ENCODE results near the gene KIAA0825.
A peak's percentile ranks its signal among the peaks of the same experiment; 100 is the strongest.

KIAA0825 gene

GRCh38 chr5:94433397-94434163, 184.8 kb downstream of the KIAA0825 start:
- TF ChIP-seq, protein P1, sequence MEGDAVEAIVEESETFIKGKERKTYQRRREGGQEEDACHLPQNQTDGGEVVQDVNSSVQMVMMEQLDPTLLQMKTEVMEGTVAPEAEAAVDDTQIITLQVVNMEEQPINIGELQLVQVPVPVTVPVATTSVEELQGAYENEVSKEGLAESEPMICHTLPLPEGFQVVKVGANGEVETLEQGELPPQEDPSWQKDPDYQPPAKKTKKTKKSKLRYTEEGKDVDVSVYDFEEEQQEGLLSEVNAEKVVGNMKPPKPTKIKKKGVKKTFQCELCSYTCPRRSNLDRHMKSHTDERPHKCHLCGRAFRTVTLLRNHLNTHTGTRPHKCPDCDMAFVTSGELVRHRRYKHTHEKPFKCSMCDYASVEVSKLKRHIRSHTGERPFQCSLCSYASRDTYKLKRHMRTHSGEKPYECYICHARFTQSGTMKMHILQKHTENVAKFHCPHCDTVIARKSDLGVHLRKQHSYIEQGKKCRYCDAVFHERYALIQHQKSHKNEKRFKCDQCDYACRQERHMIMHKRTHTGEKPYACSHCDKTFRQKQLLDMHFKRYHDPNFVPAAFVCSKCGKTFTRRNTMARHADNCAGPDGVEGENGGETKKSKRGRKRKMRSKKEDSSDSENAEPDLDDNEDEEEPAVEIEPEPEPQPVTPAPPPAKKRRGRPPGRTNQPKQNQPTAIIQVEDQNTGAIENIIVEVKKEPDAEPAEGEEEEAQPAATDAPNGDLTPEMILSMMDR (IDR thresholded peaks at IDR 0.05; ENCODE audit: low read depth, low read length) = no peak
- in situ Hi-C loops (cut with HindIII; ENCODE audit: low sequenced_read_pairs) = no loop called here
- peak; percentile 71 for DNase-seq (ENCODE audit: low read depth, low spot score)
- H3K4me3 ChIP-seq (ENCODE audit: low read depth, low read length) = no peak overlapping the region

DNA sequence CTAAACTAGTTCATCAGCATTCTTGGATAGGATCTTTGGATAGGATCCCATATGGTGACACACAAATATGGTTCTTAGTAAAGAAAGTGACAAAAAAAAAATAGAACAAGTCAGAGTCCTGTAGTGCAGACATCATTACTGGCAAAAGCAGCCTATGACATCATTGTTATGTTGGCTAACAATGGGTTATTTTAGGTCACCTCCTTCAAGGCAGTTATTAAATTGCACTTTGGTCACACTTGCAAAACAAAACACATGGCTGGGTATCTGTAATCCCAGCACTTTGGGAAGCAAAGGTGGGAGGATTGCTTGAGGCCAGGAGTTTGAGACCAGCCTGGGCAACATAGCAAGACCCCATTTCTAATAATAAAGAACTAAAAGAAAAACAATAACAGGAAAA, 185.9 kb downstream of the KIAA0825 start:
- in situ Hi-C loops (cut with HindIII; ENCODE audit: low sequenced_read_pairs) = no loop called here
- peak; percentile 65 for DNase-seq (ENCODE audit: low read depth, low spot score)

DNA sequence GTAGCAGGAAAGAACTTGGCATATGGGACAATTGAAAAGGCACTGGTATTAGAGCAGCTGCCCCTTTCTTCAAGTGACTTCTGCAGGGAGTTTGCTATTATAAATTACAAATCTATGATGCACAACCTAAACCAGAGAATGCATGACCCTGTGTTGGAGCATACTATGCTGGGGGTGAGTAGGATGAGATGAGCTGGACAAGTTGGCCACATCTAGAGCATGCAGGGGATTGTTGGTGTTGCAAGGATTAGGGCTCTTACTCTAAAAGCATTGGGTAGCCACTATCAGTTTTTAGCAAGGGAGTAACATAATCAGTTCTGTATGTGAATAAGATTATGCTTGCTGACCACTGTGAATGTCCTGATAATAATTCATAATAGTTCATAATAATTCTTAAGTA, 186.7 kb downstream of the KIAA0825 start:
- in situ Hi-C loops (cut with HindIII; ENCODE audit: low sequenced_read_pairs) = no loop called here
- TF ChIP-seq, protein P1 (IDR thresholded peaks at IDR 0.05; ENCODE audit: low read depth, low read length) = no peak
- no peak overlapping the region for H3K4me3 ChIP-seq (ENCODE audit: low read depth, low read length)
- no peak for DNase-seq (ENCODE audit: low read depth, low spot score)

More for the DNA sequence above, 185.9 kb downstream of the KIAA0825 start:
- TF ChIP-seq, protein P1 (IDR thresholded peaks at IDR 0.05; ENCODE audit: low read depth, low read length) = no peak
- H3K4me3 ChIP-seq (ENCODE audit: low read depth, low read length) = no peak overlapping the region

GRCh38 chr5:94429566-94429965, 188.8 kb downstream of the KIAA0825 start:
- no peak for DNase-seq (ENCODE audit: low read depth, low spot score)
- in situ Hi-C loops (cut with HindIII; ENCODE audit: low sequenced_read_pairs) = no loop called here

DNA sequence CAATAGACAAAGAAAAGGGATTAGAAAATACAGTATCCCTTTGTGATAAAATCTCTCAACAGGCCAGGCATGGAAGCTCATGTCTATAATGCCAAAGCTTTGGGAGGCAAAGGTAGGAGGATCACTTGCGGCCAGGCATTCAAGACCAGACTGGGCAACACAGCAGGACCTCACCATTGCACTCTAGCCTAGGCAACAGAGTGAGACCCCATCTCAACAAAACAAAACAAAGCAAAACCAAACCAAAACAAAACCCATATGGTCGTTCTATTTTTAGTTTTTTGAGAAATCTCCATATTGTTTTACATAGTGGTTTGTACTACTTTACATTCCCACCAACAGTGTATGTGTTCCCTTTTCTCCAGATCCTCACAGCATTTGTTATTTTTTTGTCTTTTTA, 193.0 kb downstream of the KIAA0825 start:
- DNase-seq (ENCODE audit: low read depth, low spot score) = no peak
- in situ Hi-C loops (cut with HindIII; ENCODE audit: low sequenced_read_pairs) = no loop called here
- no peak overlapping the region for H3K4me3 ChIP-seq (ENCODE audit: low read depth, low read length)
- TF ChIP-seq, protein P1 (IDR thresholded peaks at IDR 0.05; ENCODE audit: low read depth, low read length) = no peak

More at GRCh38 chr5:94429566-94429965, 188.8 kb downstream of the KIAA0825 start:
- H3K4me3 ChIP-seq (ENCODE audit: low read depth, low read length) = no peak overlapping the region
- TF ChIP-seq, protein P1 (IDR thresholded peaks at IDR 0.05; ENCODE audit: low read depth, low read length) = no peak

GRCh38 chr5:94423411-94423810, 195.0 kb downstream of the KIAA0825 start:
- no peak overlapping the region for H3K4me3 ChIP-seq (ENCODE audit: low read depth, low read length)
- peak; percentile 29 for DNase-seq (ENCODE audit: low read depth, low spot score)
- in situ Hi-C loops (cut with HindIII; ENCODE audit: low sequenced_read_pairs) = no loop called here
- TF ChIP-seq, protein P1 (IDR thresholded peaks at IDR 0.05; ENCODE audit: low read depth, low read length) = no peak

Data from astrocyte of the spinal cord (primary cell).